GM21528 (cell line): Measurements from ENCODE around the gene ATR.
"Not testable (repeated sequence)": the region's sequence is repeated elsewhere in the genome, so short reads cannot be mapped to it uniquely, and the experiment has no call there.

ENCODE experiments used
- ATAC-seq: cut with Tn5 transposase; IDR thresholded peaks from one replicate; pipeline ENCODE4 v1.9.1; 2021; ENCODE audit warnings: mild to moderate bottlenecking, moderate library complexity; ENCODE audit not compliant: unreplicated experiment, low FRiP score

ATR gene

DNA sequence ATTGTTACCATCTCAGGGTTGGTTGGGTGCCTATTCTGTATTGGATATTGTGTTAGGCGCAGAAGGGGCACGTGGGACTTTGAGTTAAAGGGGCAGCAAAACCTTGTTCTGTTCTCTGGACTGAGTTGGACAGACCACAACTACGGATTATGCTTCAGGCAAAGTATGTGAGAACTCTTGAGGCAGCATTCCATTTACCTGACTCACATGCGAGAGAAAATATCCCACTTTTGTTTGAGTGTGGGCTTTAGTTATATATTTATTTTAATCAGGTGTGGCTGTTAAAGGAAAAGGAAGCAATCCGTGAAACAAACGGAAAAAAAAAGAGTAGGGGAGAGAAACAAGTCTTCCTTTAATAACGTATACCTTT lies 17.0 kb upstream of the ATR start:
- no peak for ATAC-seq

DNA sequence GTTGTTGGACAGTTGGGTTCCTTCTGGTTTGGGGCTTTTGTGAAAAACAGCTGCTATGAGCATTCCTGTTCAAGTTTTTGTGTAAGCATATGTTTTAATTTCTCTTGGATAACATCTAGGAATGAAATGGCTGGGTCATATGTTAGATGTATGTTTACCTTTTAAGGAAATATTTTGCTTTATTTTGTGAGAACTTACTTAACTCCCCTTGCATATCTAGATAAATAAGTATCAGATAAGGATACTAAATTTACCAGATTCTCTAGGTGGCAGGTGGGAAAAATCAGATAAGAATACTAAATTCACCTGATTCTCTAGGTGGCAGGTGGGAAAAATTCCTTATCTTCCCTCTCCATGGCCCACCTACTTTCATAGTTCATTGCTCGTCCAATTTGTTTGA lies 16.6 kb upstream of the ATR start:
- ATAC-seq = no peak

GRCh38 chr3:142592268-142592667 lies 13.7 kb upstream of the ATR start:
- ATAC-seq = not testable (repeated sequence)

DNA sequence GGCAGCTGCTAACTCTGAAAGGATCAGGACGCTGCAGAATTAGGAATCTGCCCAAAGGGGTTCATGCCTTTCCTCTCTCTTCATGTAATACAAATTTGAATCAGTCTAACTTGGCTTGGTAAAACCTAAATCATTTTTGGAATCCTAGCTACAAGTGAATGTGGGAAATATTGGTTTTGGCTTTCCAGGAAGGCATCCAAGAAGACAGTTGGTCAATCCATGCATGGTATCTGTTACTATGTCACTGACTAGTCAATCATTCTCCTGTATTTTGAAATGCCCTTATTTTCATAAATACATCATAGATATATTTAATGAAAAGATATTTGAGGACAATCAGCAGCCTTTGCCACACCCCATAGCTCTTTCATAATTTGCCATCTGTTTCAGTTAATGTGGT lies 10.2 kb upstream of the ATR start:
- ATAC-seq = no peak

- no peak for ATAC-seq
Measured at GRCh38 chr3:142586803-142587406, 8.4 kb upstream of the ATR start.

DNA sequence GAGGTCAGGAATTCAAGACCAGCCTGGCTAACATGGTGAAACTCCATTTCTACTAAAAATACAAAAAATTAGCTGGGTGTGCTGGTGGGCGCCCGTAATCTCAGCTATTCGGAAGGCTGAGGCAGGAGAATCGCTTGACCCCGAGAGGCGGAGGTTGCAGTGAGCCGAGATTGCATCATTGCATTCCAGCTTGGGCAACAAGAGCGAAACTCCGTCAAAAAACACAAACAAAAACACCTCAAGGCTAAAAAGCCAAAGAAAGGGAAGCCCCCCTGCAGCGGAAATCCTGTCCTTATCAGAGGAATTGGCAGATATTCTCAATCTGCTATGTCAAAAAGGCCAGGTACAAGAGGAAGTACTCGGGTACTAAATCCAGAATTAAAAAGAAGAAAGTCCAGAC lies 2.5 kb upstream of the ATR start:
- not testable (repeated sequence) for ATAC-seq

DNA sequence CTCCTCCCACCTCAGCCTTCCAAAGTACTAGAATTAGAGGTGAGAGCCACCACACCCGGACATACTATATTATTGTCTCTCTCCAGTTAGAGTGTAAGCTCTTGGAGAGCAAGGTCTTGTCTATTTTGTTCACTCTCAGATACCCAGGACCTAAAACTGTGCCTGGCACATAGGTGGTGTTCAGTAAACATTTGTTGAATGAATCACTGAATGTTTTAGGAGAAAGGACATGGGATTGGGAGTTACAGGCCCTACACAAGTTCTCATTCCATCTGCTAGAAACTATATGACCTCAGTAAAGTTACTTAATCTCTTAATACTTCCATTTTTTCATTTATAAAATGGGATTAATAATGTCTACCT lies 1.5 kb upstream of the ATR start:
- no peak for ATAC-seq

DNA sequence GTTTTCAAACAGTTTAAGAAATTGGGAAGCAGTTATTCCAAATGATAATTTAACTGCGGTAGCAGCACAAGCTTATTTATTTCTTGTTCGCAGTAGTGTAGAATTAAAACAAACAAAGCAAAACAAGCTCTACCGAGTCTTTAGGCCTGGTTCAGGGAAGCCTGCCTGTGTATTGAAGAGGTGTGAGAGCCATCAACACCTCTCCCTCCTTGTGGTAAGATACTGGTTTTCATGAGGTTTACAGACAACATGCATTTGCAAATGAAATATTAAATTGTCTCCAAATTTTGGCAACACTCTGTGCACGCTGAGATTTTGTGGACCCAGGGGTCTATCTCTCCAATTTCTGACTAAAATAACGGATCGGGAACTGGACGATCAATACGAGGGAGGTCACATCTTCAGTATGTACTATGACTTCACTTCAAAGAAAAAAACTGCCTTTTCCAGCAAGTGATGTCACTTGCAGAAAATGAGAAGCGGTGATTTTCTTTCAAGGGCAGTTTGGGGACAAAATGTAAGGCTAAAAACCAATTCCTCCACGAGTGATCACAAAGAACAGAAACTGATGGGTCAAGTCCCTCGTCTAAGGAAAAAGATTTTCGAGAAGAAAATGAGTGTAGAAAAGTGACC lies 721 bp downstream of the ATR start:
- ATAC-seq = no peak

DNA sequence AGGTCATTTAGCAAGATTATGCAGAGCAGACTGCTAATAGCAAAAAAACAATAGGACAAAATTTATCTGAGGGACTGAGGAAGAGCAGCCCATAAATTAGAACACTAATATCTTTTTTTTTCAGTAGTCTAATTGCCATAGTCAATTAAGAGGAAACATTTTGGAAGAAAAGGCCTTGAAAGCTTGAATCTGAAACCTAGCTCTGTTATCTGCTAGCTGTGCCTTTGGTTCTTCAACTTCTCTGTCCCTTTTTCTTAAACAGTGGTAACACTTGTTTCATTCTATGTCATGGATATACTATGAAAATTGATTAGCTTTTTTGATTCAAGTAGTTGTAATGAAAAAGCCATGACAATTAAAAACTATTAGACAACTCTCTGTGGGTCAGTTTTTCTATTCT lies 1.7 kb downstream of the ATR start:
- ATAC-seq = no peak

- no peak for ATAC-seq
Measured at GRCh38 chr3:142574665-142575064, 3.9 kb downstream of the ATR start.

DNA sequence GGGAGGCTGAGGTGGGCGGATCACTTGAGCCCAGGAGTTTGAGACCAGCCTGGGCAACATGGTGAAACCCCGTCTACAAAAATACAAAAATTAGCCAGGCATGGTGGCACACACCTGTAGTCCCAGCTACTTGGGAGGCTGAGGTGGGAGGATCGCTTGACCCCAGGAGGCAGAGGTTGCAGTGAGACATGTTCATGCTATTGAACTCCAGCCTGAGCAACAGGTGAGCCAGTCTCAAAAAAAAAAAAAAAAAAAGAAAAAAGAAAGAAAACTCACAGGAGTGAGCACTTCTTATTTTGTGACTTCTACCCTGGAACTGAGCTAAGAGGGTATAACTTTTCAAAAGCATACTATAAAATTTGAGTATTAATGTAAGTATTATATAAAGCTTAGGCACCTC lies 4.3 kb downstream of the ATR start:
- ATAC-seq = not testable (repeated sequence)

GRCh38 chr3:142569422-142569821 lies 9.1 kb downstream of the ATR start:
- ATAC-seq = not testable (repeated sequence)

- no peak for ATAC-seq
Measured at GRCh38 chr3:142568393-142569017, 10.0 kb downstream of the ATR start.

- no peak for ATAC-seq
Measured at GRCh38 chr3:142566096-142566495, 12.4 kb downstream of the ATR start.

- ATAC-seq = no peak
Measured at GRCh38 chr3:142563496-142563997, 15.0 kb downstream of the ATR start.

DNA sequence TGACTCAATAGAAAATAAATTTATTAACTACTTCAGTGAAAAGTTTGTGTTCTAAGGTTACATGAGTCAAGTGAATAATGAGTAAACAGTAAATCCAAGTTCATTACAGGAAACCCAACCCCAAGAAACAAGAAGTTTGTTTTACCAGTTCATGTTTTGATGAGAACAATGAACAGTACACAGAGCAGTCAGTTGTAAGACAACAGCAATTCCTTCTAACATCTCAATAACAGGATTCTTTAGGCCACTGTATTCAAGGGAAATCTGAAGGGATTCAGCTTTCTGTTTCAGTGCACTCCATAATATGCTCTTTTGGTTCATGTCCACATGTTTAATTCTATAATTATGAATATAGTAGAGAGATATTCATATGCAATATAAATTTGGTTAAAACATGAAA lies 18.4 kb downstream of the ATR start:
- ATAC-seq = no peak

- ATAC-seq = no peak
Measured at GRCh38 chr3:142553741-142554140, 24.8 kb downstream of the ATR start.

DNA sequence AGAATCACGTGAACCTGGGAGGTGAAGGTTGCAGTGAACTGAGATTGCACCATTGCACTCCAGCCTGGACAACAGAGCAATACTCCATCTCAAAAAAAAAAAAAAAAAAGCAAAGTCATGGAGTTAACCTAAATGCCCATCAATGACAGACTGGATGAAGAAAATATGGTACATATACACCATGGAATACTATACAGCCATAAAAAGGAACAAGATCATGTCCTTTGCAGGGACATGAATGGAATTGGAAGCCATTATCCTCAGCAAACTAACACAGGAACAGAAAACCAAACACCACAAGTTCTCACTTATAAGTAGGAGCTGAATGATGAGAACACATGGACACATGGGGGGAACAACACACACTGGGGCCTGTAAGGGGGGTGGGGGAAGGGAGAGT lies 26.0 kb downstream of the ATR start:
- not testable (repeated sequence) for ATAC-seq

- no peak for ATAC-seq
Measured at GRCh38 chr3:142549986-142550385, 28.5 kb downstream of the ATR start.

DNA sequence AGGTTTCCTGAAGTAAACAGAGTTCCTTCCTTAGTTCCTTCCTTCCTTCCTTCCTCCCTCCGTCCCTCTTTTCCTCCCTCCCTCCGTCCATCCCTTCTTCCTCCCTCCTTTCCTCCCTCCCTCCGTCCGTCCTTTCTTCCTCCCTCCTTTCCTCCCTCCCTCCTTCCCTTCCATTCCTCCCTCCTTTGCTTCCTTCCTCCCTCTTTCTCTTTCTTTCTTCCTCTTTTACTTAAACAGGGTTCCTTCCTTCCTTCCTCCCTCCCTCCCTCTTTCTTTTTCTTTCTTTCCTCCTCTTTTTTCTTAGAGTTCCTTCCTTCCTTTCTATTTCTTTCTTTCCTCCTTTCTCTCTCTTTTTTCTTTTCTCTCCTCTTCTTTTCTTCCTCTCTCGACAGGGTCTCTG lies 35.2 kb downstream of the ATR start:
- ATAC-seq = no peak

GRCh38 chr3:142542054-142542453 lies 36.5 kb downstream of the ATR start:
- no peak for ATAC-seq

GRCh38 chr3:142536519-142536918 lies 42.0 kb downstream of the ATR start:
- no peak for ATAC-seq
